Spleen (tissue), 7 donors: ENCODE data around the gene HERC6.

Experiments
- CTCF ChIP-seq, 11 experiments: fragments of 200-600 bp in 7 of 11; fragments of 450-650 bp in 4 of 11; sonication (generic) in 4 of 11; IDR thresholded peaks in 8 of 11; conservative IDR thresholded peaks in 3 of 11; 1 replicate in 7 of 11; 2 replicates in 4 of 11; pipeline versions ENCODE4 v1.4.0 to v1.8.0; 2016 to 2021; ENCODE audit warnings: antibody characterized with exemption in 11 of 11, inconsistent platforms in 4 of 11, mild to moderate bottlenecking in 1 of 11
- POLR2A ChIP-seq, 3 donors: fragments of 450-650 bp; IDR thresholded peaks; one replicate each; pipeline ENCODE4 v1.5.1; 2017; ENCODE audit warnings: antibody characterized with exemption in 3 of 3, mild to moderate bottlenecking in 1 of 3
- donor health status: DM: no; HTN: no; CAD: no; lungs with moderate emphysema.
- donor health status: DM: no; HTN: no; CAD: no.
- donor health status: DM: no; HTN: no; CAD: no.

GRCh38 chr4:88391703-88392102 lies 13.1 kb downstream of the HERC6 start:
- TF ChIP-seq POLR2A (IDR thresholded peaks at IDR 0.05) (no peak), CTCF (IDR thresholded peaks at IDR 0.05 in 8 of 11, conservative IDR thresholded peaks at IDR 0.05 in 3 of 11) (no peak)
